HG02798 (cell line): ENCODE measurements around the gene IDS.
"Not testable (repeated sequence)": the region's sequence is repeated elsewhere in the genome, so short reads cannot be mapped to it uniquely, and the experiment has no call there.

Experiments
- ATAC-seq: cut with Tn5 transposase; IDR thresholded peaks from one replicate; pipeline ENCODE4 v1.9.1; 2021; ENCODE audit warnings: mild to moderate bottlenecking; ENCODE audit not compliant: unreplicated experiment, poor library complexity

Gene IDS

DNA sequence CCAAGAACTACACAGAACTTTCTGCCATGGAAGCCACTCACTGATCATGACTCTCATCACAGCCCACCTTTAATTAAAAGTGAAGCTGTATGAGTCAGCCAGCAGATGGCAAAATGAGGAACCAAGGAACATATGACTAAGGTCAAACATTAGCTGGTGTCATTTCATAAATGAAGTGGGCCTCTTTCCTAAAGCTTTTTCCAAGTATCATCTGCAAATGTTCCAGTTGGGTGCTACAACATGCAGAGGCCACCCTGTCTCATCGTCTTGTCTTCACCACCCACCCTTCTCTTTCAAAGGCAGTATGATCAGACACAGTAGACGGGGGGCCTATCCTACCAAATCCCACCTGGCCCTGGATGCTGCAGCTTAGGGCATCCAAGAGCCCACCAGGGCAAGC is 26.5 kb upstream of the IDS start:
- peak; percentile 63 for ATAC-seq

DNA sequence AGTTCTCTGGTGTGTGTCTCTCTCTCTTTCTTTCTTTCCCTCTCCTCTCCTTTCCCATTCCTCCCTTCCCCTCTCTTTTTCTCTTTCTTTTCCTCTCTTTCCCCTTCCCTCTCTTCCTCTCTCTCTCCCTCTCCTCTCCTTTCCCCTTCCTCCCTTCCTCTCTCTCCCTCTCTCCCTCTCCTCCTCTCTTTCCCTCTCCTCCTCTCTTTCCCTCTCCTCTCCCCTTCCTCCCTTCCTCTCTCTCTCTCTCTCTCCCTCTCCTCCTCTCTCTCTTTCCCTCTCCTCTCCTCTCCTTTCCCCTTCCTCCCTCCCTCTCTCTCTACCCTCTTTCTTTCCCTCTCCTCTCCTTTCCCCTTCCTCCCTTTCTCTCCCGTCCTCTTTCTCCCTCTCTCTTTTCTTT is 23.3 kb upstream of the IDS start:
- no peak for ATAC-seq

DNA sequence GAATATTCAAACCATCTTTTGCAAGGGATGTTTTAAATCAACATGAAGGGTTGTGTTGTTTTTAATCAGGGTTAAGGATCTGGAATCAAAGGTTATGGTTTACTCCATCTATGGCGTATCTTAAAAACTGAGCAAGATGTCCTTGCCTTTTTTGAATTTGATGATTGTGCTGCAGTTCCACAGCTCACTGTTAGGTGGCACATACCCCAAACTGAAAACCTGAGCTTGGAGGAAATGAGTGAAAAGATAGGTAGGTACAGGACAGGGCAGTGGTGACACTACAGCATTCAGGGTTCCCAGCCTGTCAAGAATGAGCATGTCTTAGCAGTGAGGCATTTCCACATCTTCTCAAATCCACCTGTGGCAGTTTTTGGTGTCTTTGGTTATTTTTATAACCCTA is 22.6 kb upstream of the IDS start:
- ATAC-seq, result peak; percentile 21

DNA sequence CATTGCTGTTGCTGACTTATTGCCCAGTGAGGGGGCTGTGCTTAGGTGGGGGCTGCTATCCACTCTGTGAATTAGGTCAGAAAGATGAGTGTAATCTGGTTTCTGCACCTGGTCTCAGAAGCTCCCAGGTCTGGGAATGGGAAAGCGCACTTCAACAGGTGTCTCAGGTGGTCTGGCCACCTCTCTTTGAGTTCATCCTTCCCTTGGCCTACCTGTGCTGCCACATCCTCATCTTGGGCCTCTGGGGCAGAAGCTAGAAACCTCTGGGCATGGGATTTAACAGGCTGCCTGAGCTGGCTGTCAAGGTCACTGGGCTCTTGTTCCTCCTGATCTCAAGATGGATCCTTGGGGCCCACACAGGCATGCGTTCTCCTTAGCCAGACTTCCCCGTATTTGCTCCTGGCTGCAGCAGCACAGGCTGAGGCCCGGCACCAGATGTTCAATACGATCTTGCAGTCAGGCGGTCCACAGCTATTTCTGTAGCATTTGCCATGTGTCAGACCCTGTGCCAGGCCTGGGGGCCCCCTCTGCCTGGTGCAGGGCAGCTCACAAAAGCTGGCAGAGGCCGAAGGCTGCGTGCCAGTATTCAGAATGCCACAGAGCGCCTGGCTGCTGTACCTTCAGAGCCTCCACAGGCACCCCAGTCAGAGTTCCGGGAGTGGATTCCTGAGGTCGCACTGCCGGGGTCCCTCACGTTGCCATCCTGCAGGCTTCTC is 21.4 kb upstream of the IDS start:
- not testable (repeated sequence) for ATAC-seq

DNA sequence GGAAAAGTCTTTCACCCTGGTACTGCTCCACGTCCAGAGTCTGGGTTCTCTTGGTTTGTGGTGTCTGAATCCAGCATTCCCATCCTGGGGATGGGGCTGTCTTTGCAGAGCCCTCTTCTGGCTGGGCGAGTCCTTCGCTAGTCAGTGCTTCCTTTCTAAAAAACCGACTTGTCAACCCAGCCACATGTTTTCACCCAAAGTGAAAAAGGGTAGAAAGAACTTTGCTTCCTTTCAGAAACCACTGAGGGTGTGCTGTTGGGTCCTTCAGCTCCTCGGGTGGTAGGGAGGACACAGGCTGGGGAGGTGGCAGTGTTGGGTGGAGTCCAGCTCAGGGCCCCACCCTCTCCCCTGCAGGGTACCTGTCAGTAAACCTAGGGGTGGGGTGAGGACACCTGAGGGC is 20.8 kb upstream of the IDS start:
- peak; percentile 53 for ATAC-seq

DNA sequence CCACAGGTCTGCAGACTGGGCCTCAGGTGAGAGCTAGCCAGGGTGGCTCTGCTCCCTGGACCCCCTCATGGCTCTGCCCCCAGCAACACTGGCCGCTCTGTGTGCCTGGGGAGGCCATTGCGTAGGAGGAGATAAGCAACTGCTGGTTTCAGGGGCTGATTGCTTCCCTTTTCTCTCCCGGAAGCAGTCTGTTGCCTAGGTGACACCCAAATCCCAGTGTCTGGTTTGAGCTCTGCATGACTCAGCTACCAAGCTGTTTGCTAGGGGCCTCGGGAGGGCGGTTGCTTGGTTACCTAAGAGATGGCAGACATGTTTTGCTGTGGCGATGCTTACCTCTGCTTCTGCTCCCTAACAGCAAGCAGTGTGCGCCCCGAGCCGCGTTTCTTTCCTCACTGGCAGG is 20.3 kb upstream of the IDS start:
- peak; percentile 94 for ATAC-seq

DNA sequence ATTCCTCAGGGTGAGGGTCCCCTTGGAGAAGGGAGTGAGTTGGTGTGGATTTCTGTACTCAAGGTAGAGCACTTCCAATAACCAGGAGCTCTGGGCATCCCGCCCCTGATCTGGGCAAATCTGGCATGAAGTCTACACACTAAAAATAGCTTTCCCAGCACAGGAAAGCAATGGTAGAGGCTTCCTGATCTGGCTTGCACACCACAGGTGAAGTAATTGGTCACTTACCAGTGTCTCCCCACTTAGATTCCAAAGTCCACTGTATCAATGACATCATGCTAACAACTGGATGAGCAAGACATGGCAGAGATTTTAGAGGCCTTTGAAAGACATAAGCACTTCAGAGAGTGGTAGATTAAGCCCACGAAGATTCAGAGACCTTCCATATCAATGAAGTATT is 17.8 kb upstream of the IDS start:
- no peak for ATAC-seq

DNA sequence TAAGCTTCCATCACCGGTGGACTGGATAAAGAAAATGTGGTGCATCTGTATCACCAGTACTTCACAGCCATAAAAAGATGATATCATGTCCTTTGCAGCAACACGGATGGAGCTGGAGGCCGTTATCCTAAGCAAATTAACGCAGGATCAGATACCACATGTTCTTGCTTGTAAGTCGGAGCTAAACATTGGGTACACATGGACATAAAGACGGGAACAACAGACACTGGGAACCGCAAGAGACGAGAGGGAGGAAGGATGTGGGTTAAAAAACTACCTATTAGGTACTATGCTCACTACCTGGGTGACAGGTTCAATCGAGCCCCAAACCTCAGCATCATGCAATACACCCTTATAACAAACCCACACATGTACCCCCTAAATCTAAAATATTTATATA is 16.3 kb upstream of the IDS start:
- no peak for ATAC-seq

DNA sequence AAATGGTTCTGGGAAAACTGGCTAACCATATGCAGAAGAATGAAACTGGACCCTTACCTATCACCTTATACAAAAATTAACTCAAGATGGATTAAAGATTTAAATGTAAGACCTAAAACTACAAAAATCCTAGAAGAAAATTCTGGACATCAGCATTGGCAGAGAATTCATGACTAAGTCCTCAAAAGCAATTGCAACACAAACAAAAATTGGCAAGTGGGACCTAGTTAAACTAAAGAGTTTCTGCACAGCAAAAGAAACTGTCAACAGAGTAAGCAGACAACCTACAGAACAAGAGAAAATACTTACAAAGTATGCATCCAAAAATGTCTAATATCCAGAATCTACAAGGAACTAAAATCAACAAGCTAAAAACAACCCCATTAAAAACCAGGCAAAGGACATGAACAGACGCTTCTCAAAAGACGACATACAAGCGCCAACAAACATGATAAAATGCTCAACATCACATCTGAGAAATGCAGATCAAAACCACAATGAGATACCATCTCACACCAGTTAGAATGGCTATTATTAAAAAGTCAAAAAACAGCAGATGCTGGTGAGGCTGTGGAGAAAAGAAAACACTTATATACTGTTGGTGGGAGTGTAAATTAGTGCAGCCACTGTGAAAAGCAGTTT is 15.7 kb upstream of the IDS start:
- not testable (repeated sequence) for ATAC-seq

DNA sequence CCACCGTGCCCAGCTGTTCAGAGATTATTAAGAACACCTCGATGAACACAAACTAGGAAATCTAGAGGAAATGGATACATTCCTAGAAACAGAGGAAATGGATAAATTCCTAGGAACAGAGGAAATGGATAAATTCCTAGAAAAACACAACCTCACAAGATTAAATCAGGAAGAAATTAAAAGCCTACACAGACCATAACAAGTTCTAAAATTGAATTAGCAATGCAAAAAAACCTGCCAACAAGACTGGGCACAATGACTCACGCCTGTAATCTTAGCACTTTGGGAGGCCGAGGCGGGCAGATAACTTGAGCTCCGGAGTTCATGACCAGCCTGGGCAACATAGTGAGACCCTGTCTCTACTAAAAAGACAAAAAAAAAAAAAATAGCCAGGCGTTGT is 13.1 kb upstream of the IDS start:
- ATAC-seq, result no peak

DNA sequence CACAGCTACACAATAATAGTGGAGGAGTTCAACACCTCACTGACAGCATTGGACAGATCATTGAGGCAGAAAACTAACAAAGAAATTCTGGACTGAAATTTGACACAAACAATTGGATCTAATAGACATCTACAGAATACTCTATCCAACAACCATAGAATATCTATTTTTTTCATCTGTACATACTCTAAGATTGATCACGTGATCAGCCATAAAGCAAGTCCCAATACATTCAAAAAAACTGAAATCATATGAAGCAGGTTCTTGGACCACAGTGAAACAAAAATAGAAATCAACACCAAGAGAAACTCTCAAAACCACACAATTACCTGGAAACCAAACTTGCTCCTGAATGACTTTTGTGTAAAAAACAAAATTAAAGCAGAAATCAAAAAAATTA is 12.2 kb upstream of the IDS start:
- ATAC-seq, result no peak

DNA sequence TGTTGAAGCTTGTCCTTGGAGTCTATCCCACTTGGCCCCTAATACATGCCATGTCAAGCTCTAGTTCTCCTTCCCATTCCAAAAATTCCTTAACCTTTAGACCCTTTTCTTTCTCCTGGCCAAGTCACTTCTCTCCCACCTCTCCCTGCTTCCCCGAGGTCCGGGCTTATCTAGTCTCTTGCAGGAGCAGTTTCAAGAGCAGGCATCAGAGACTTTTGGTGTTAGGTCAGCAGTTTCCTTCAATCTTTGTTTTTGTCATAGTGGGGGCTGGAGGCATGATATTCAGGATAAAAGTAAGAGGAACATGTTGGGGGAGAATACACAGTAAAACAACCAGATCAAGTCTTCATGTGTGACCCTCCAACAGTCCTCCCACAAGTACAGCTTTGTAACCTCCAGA is 11.5 kb upstream of the IDS start:
- no peak for ATAC-seq

DNA sequence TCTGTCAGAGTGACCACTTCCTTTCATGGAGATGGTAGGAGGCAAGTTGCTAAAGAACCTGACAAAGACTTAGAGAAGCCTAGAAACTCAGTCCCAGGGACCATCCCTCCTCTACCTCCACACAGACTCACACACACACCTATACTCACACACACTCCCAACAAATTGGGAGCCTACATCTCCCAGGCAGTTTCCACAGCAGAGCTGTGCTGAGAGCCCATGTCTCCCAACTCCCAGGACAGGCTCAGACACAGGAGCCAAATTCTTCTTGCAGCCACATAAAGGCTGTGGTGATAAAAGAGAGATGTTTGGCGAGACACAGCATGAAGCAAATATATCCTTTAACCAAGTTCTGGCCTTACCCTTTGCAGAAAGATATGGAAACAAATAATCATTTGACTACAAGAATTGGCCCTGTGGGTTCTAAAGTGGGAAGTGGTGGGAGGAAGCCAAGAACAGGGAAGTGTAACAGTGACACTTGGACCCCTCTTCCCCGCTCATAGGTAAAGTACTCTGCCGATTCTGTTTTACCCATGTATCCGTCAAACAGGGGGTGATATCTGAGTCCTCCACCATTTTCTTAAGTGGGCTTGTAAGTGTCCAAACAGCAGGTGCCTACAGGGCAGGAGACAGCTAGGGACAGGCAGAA is 11.0 kb upstream of the IDS start:
- ATAC-seq, result no peak

DNA sequence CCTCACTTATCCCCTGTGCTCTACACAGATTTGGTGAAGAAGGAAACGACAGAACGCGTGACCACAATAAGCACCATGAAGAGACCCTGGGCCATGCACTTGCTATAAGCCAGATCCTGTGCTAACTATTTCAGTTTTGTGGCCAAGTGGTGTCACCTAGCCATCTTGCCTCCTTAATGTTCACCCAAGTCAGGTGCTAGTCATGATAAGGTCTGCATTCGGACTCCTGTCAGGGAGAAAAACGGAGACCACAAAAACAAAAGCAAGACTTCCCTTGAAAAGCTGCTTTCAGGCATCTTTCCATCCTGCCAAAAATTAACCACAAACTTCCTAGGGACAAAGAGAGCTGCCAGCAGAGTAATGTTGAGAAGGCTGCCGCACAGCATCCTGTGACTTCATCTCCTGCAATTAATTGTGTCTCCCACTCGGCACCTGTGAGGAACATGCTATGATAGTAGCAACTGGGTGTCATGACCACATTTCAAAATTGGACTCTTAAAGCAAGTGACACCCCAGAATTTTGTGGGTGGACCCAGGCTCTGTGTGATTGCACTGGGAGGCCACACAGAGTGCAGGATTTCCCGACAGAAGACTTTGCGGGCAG is 8.8 kb upstream of the IDS start:
- no peak for ATAC-seq

DNA sequence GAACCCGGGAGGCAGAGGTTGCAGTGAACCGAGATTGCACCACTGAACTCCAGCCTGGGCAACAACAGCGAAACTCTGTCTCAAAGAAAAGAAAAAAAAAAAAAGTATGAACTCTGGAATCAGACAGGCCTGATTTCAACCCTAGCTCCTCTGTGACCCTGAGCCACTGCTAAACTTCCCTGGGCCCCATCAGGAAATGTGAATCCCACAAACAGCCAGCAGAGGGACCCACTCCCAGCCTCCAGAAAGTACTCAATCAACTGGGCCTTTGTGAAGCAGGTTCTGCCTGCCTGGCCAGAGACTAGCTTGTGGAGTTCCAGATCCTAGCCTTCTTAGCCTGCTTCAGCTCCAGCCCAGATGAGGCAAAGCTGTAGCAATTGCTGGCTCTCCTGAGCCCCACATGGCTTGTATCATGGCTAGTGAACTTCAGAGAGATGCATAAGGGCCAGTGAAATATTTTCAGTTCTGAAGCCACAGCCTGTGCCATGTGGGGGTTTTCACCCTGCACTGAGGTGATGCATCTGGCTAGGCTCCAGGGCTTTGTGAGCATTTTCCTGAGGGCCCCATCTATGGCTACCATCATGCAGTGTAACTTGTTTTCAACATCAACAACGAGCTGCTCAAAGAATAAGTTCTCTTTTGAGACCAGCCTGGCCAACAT is 7.2 kb upstream of the IDS start:
- ATAC-seq, result peak; percentile 87

DNA sequence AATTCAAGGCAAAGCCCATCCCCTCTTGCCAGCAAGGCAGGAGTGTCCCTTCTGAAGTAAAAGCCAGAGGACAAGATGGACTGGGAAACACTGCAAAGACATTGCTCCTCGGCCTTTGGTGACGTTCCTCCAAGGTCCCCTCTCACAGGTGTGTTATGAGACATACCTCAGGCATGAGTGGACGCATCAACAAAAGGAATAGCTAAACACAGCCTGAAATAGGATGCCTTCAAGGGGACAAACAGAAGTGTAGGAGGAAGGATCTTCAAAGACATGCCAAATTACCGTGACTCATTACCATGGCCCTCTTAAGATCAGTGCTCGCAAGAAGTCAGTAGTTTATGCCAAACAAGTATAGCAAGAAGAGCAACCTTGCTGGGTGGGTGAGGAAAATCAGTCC is 6.0 kb upstream of the IDS start:
- no peak for ATAC-seq

DNA sequence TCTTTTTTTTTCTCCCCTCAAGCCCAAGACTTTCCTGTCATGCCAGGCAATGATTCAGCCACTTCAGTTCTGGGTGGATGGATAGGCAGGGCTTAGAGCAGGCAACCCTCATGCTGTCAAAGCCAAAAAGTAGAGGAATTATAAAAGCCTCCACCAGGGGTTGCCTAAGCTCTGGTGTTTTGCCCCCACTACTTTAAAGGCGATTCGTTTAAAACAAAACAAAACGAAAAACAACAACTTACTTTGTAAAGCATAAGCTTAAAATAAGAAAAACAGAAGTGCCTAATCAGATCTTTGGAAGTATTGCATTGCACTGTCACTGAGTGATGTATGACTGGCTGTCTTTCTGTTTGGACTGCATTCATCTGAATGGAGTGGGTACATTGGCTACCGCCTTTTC is 5.3 kb upstream of the IDS start:
- no peak for ATAC-seq

DNA sequence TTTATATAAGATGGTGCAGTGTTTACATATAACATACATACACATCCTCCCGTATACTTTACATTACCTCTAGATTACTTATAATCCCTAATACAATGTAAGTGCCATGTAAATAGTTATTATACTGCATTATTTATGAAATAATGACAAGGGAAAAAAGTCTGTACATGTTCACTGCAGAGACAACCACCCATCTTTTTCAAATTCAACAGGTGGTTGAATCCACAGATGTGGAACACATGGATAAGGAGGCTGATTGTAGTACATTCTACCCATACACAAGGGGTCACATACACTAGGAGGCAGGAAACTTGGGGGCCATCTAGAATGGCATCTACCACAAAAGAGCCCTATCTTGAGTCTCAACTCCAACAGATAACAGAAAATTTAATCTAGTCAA is 3.4 kb upstream of the IDS start:
- ATAC-seq, result no peak

DNA sequence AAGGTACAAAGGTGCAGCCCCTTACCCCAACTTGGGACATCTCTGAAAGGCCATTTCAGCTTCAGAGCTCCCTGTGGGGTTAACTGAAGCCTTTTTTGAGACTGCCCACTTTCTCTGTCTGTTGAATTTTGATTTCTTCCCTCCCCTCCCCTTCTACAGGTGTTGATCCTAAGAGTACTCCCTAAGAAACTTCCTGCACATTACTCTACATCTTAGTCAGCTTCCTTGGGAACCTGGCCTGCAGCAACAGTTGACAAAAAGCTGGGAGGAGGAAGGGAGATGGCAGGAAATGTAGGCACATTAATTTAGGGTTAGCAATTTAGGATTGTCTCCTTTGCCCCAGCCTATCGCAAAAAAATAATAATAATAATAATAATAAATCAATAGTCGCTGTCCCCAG is 1.2 kb upstream of the IDS start:
- ATAC-seq, result no peak

DNA sequence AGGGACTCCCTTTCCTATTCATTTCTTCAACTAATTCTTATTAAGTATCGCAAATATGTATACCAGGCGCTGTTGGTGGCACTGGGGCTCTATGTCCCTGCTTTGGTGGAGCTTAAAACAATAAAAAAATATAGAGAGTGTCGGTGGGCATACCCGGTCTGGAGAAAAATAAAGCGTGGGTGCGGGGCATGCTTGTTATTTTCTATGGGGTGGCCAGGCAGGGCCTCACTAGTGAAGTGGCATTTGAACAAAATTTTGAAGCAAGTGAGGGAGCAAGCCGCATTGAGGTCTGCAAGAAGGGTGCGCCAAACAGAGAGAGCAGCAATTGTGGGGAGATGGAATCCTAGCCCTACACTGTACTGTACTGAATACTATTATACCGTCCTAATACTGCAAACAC is 565 bp upstream of the IDS start:
- no peak for ATAC-seq
